Measurements from ENCODE around the gene BRD8. TPM values are rescaled to one million over a fixed set of nuclear protein-coding genes. Genes with fewer than 3 reads are reported as not detected.
"Not testable (repeated sequence)": the region's sequence is repeated elsewhere in the genome, so short reads cannot be mapped to it uniquely, and the experiment has no call there.

The BRD8 gene
- total RNA-seq, 1 experiment from 2014 or later: 73.4 TPM

DNA sequence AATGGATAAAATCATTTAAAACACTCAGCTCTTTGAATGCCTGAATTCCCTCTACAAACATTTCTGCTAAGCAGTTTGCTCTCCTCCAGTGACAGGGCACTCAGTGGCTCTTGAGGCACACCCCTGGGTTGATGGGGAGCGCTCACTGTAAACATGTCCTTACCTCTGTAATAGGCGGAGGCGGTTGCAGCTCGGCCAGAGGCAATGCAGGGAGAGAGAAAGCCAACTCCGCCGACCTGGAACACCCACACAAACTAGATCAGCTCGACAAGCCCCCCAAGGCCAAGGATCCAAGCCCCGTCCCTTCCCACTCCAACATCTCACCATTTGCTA, 34.4 kb upstream of the BRD8 start:
- Mint-ChIP-seq H3K4me3 (peak overlapping the region; percentile 99), H3K36me3 (peaks cover 13% of the 10 kb centered on the region), H3K4me1 (peaks cover 5% of the 10 kb centered on the region; the same call in 1 of the 2 replicates), H3K9me3 (no peaks in the 10 kb centered on the region), H3K27ac (peak overlapping the region; percentile 99), H3K27me3 (ENCODE audit: low read depth) (no peaks in the 10 kb centered on the region; the same call in none of the 2 replicates)
- POLR2A ChIA-PET: interaction anchor here (1.0 to 2.1 kb wide), 9 partner anchors 10 to 141 kb away, joined by 3 to 12 read pairs (median 5); partner anchors contain the start of genes BRD8, CDC25C, FAM53C and KDM3B
- TF ChIP-seq ZNF232 (CRISPR knock-in tag; IDR thresholded peaks at IDR 0.05) (0 out of 2 replicates have a peak, but pooled peaks have one; percentile 30), CBFB (CRISPR knock-in tag; IDR thresholded peaks at IDR 0.05; ENCODE audit: low read depth) (no peak)
- TF ChIP-seq, protein P1, sequence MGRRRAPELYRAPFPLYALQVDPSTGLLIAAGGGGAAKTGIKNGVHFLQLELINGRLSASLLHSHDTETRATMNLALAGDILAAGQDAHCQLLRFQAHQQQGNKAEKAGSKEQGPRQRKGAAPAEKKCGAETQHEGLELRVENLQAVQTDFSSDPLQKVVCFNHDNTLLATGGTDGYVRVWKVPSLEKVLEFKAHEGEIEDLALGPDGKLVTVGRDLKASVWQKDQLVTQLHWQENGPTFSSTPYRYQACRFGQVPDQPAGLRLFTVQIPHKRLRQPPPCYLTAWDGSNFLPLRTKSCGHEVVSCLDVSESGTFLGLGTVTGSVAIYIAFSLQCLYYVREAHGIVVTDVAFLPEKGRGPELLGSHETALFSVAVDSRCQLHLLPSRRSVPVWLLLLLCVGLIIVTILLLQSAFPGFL (CRISPR knock-in tag; IDR thresholded peaks at IDR 0.05; ENCODE audit: borderline replicate concordance): no peak
- TF ChIP-seq, protein P2, sequence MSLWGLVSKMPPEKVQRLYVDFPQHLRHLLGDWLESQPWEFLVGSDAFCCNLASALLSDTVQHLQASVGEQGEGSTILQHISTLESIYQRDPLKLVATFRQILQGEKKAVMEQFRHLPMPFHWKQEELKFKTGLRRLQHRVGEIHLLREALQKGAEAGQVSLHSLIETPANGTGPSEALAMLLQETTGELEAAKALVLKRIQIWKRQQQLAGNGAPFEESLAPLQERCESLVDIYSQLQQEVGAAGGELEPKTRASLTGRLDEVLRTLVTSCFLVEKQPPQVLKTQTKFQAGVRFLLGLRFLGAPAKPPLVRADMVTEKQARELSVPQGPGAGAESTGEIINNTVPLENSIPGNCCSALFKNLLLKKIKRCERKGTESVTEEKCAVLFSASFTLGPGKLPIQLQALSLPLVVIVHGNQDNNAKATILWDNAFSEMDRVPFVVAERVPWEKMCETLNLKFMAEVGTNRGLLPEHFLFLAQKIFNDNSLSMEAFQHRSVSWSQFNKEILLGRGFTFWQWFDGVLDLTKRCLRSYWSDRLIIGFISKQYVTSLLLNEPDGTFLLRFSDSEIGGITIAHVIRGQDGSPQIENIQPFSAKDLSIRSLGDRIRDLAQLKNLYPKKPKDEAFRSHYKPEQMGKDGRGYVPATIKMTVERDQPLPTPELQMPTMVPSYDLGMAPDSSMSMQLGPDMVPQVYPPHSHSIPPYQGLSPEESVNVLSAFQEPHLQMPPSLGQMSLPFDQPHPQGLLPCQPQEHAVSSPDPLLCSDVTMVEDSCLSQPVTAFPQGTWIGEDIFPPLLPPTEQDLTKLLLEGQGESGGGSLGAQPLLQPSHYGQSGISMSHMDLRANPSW (CRISPR knock-in tag; conservative IDR thresholded peaks at IDR 0.05; ENCODE audit: low read depth): no peak
- CTCF ChIA-PET: interaction anchor here (0.6 to 4.8 kb wide), 7 partner anchors 9 to 242 kb away, joined by 3 to 63 read pairs (median 4); partner anchors contain the start of gene KDM3B
- no peak for DNase-seq (ENCODE audit: low spot score)
- ATAC-seq: peak; percentile 1; the same call in 1 of the 2 replicates

DNA sequence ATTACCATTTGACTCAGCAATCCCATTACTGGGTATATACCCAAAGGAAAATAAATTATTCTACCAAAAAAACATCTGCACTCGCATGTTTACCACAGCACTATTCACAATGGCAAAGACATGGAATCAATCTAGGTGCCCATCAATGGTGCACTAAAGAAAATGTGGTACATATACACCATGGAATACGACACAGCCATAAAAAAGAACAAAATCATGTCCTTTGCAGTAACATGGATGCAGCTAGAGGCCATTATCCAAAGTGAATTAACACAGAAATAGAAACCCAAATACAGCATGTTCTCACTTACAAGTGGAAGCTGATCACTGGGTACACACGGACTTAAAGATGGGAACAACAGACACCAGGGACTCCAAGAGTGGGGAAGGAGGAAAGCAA, 32.6 kb upstream of the BRD8 start:
- TF ChIP-seq, protein P3, sequence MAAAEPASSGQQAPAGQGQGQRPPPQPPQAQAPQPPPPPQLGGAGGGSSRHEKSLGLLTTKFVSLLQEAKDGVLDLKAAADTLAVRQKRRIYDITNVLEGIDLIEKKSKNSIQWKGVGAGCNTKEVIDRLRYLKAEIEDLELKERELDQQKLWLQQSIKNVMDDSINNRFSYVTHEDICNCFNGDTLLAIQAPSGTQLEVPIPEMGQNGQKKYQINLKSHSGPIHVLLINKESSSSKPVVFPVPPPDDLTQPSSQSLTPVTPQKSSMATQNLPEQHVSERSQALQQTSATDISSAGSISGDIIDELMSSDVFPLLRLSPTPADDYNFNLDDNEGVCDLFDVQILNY (CRISPR knock-in tag; IDR thresholded peaks at IDR 0.05): no peak
- no peak for TF ChIP-seq IRF2 (CRISPR knock-in tag; IDR thresholded peaks at IDR 0.05; ENCODE audit: borderline replicate concordance, low read depth)
- no peak for TF ChIP-seq ZNF396 (CRISPR knock-in tag; IDR thresholded peaks at IDR 0.05; ENCODE audit: borderline replicate concordance)
- TF ChIP-seq, protein P1 (CRISPR knock-in tag; IDR thresholded peaks at IDR 0.05; ENCODE audit: borderline replicate concordance): no peak
- TF ChIP-seq, protein P4, sequence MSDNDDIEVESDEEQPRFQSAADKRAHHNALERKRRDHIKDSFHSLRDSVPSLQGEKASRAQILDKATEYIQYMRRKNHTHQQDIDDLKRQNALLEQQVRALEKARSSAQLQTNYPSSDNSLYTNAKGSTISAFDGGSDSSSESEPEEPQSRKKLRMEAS (CRISPR knock-in tag; IDR thresholded peaks at IDR 0.05): no peak
- TF ChIP-seq ZBTB21 (CRISPR knock-in tag; IDR thresholded peaks at IDR 0.05; ENCODE audit: borderline replicate concordance): no peak
- TF ChIP-seq, protein P5, sequence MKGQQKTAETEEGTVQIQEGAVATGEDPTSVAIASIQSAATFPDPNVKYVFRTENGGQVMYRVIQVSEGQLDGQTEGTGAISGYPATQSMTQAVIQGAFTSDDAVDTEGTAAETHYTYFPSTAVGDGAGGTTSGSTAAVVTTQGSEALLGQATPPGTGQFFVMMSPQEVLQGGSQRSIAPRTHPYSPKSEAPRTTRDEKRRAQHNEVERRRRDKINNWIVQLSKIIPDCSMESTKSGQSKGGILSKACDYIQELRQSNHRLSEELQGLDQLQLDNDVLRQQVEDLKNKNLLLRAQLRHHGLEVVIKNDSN (CRISPR knock-in tag; IDR thresholded peaks at IDR 0.05): no peak
- TF ChIP-seq NFATC4 (CRISPR knock-in tag; IDR thresholded peaks at IDR 0.05): no peak
- TF ChIP-seq, protein P6, sequence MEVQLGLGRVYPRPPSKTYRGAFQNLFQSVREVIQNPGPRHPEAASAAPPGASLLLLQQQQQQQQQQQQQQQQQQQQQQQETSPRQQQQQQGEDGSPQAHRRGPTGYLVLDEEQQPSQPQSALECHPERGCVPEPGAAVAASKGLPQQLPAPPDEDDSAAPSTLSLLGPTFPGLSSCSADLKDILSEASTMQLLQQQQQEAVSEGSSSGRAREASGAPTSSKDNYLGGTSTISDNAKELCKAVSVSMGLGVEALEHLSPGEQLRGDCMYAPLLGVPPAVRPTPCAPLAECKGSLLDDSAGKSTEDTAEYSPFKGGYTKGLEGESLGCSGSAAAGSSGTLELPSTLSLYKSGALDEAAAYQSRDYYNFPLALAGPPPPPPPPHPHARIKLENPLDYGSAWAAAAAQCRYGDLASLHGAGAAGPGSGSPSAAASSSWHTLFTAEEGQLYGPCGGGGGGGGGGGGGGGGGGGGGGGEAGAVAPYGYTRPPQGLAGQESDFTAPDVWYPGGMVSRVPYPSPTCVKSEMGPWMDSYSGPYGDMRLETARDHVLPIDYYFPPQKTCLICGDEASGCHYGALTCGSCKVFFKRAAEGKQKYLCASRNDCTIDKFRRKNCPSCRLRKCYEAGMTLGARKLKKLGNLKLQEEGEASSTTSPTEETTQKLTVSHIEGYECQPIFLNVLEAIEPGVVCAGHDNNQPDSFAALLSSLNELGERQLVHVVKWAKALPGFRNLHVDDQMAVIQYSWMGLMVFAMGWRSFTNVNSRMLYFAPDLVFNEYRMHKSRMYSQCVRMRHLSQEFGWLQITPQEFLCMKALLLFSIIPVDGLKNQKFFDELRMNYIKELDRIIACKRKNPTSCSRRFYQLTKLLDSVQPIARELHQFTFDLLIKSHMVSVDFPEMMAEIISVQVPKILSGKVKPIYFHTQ (CRISPR knock-in tag; IDR thresholded peaks at IDR 0.05): no peak
- TF ChIP-seq, protein P7, sequence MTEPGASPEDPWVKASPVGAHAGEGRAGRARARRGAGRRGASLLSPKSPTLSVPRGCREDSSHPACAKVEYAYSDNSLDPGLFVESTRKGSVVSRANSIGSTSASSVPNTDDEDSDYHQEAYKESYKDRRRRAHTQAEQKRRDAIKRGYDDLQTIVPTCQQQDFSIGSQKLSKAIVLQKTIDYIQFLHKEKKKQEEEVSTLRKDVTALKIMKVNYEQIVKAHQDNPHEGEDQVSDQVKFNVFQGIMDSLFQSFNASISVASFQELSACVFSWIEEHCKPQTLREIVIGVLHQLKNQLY (CRISPR knock-in tag; IDR thresholded peaks at IDR 0.05): no peak
- no peak for TF ChIP-seq MXD4 (CRISPR knock-in tag; IDR thresholded peaks at IDR 0.05; ENCODE audit: borderline replicate concordance)
- TF ChIP-seq, protein P8, sequence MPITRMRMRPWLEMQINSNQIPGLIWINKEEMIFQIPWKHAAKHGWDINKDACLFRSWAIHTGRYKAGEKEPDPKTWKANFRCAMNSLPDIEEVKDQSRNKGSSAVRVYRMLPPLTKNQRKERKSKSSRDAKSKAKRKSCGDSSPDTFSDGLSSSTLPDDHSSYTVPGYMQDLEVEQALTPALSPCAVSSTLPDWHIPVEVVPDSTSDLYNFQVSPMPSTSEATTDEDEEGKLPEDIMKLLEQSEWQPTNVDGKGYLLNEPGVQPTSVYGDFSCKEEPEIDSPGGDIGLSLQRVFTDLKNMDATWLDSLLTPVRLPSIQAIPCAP (CRISPR knock-in tag; IDR thresholded peaks at IDR 0.05): no peak
- no peak for TF ChIP-seq SP1 (CRISPR knock-in tag; conservative IDR thresholded peaks at IDR 0.05)
- Mint-ChIP-seq H3K4me1 (peaks cover 5% of the 10 kb centered on the region; the same call in 1 of the 2 replicates), H3K27ac (no peak overlapping the region), H3K27me3 (ENCODE audit: low read depth) (no peaks in the 10 kb centered on the region; the same call in none of the 2 replicates), H3K4me3 (peak overlapping the region; percentile 47), H3K36me3 (peaks cover 13% of the 10 kb centered on the region), H3K9me3 (no peaks in the 10 kb centered on the region)
- CTCF ChIA-PET: no interaction called here
- ATAC-seq (no peak), DNase-seq (ENCODE audit: low spot score) (no peak)
- POLR2A ChIA-PET: no interaction called here

DNA sequence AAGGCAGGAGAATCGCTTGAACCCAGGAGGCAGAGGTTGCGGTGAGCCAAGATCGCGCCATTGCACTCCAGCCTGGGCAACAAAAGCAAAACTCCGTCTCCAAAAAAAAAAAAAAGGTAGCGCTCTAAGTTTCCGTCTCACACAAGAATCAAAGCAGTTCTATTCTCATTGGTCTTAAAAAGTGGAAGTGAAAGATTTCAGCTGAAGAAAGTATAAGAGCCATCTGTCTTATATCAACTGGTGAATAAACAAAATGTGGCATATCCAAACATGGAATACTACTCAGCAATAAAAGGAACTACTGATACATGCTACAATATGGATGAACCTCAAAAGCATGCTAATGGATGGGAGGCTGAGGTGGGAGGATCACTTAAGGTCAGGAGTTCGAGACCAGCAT, 15.4 kb upstream of the BRD8 start:
- CTCF ChIA-PET; POLR2A ChIA-PET; DNase-seq (ENCODE audit: low spot score); H3K4me1 Mint-ChIP-seq; H3K27me3 Mint-ChIP-seq (ENCODE audit: low read depth); H3K27ac Mint-ChIP-seq; H3K9me3 Mint-ChIP-seq; ATAC-seq; H3K4me3 Mint-ChIP-seq: not testable (repeated sequence)
- H3K36me3 Mint-ChIP-seq: peaks cover 56% of the 10 kb centered on the region
